SH-SY5Y (cell line): ENCODE results near the gene AFG3L2.

Experiments
- GATA2 ChIP-seq: IDR thresholded peaks from 2 replicates; pipeline ENCODE4 v1.6.1; 2011; ENCODE audit warnings: mild to moderate bottlenecking, low read depth, low read length
- GATA3 ChIP-seq: IDR thresholded peaks from 2 replicates; pipeline ENCODE4 v1.6.1; 2011; ENCODE audit warnings: low read depth, mild to moderate bottlenecking, low read length, moderate library complexity

- TF ChIP-seq GATA2 (no peak), GATA3 (no peak)
Observed at GRCh38 chr18:12369211-12369610, 7.8 kb downstream of the AFG3L2 start.
